HG03575 (cell line): Measurements from ENCODE around the gene FBLN1.

Source experiments
- ATAC-seq: cut with Tn5 transposase; IDR thresholded peaks from one replicate; pipeline ENCODE4 v1.9.1; 2021; ENCODE audit not compliant: unreplicated experiment, insufficient number of reproducible peaks, low FRiP score; ENCODE audit errors: extremely low read depth

Gene FBLN1

GRCh38 chr22:45639747-45640102 is 137.0 kb downstream of the FBLN1 start:
- ATAC-seq, result no peak

GRCh38 chr22:45640291-45640940 is 137.7 kb downstream of the FBLN1 start:
- ATAC-seq, result no peak

GRCh38 chr22:45640941-45641621 is 138.4 kb downstream of the FBLN1 start:
- ATAC-seq, result no peak

DNA sequence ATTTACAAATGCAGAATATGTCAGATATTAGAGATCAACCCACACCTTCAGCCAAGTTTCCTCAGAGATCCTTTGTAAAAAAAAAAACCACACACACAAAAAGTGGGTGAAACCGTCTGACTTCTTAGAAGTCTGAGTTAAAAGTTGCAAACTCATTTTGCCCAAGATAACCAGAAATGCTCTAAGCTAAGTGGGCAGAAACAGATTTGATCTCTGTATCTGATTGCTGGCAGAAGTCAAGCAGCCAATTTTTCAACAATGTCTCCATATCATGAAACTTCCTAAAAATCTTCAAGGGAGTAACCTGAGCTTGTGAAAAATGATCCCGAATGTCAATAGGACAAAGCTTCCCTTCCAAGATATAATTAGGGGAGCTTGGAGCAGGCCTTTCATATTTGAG is 140.3 kb downstream of the FBLN1 start:
- no peak for ATAC-seq

- no peak for ATAC-seq
These were observed 142.0 kb downstream of the FBLN1 start for GRCh38 chr22:45644714-45645113.

DNA sequence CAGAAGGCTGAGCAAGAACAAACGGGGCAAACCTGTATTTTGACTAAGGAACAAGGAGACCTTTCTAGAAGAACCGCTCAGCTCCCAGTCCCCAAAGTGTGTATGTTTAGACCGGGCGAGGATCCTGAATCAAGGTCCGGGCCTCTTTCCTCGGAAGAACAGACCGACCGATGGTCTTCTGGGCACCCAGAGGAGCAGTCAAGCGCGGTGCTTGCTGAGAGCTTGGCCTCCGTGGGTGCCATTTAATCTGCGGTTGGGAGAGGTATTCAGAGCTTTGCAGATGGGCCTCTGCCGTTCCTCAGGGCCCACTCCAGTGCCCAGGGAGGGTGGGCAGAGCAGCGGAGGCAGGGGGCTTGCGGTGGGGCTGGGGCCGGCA is 142.5 kb downstream of the FBLN1 start:
- no peak for ATAC-seq

GRCh38 chr22:45645526-45646414 is 143.1 kb downstream of the FBLN1 start:
- ATAC-seq, result no peak

DNA sequence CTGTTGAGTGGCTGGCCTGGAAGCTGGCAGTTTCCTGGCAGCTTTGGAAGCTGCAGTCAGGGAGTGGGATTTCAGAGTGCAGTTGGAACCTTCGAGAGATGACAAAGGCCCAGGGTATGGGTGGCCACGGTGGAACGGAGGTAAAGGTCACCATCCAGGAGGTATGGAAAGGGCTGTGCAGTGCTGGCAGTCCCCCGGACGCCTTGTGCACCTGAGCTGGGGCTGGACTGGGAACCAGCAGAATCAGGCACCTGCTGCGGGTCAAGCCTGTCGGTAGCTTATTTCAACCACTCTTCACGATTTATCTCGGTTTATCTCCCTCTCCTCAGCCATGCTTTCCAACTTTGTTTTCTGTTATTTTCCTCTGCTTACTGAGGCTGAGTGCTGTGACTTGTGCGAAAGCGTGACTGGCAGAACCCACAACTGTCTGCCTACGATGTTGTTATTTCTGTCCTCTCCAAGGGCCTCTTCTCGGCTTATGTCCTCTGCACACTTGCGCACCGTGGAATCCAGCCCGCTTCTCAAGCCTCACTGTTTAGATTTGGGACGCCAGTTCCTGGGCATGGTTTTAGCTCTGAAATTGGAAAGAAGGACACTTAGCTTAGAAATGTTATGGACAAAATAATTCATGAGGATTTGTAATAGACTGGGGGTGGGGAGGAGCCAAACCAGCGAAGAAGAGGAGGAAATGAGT is 145.0 kb downstream of the FBLN1 start:
- ATAC-seq, result no peak

DNA sequence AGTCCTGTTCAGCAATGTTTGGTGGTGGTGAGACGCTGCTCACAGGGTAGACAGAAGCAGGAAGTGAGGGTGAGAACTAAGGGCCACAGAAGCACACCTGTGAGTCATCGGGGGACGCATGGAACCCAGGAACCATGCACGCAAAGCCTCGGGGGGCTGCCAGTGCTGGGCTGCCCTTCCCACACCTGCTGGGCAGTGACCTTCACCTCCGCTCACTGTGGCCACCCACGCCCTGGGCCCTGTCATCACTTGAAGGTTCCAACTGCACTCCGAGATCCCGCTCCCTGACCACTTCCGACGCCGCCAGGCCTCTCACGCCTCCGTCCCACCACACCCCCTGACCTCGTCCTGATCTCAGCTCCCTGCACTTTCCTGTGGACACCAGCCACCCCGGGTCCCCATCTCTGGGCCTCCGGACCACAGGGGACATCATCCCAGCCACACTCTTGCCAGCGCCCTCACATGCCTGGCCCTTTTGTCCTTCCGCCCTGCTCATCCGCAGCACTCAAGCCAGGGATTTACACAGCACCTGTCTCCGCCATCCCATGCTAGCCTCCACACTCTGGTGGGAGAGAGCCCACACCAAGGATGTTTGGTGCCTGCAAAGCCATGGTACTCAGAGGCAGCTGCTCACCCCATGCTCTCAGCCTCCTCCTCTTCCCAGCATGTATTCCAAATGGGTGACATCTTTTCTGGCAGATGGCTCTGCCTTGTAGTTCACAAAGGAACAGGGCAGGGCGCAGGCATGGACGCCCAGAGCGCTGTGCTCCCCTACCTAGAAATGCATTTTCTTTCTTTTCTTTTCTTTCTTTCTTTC is 145.8 kb downstream of the FBLN1 start:
- no peak for ATAC-seq

- no peak for ATAC-seq
These were observed 147.1 kb downstream of the FBLN1 start for GRCh38 chr22:45649809-45650208.

- ATAC-seq, result no peak
These were observed 148.0 kb downstream of the FBLN1 start for GRCh38 chr22:45650721-45651120.
